GM23248 (cell line): ENCODE results near the gene ADAMTS3.

Source experiments
- EZH2 ChIP-seq: fragments of 200-600 bp; sonication (generic); IDR thresholded peaks from 2 replicates; pipeline ENCODE4 v1.6.1; 2018; ENCODE audit warnings: antibody characterized with exemption, mild to moderate bottlenecking; ENCODE audit not compliant: insufficient read depth, poor library complexity, severe bottlenecking
- EZH2phosphoT487 ChIP-seq: fragments of 200-600 bp; sonication (generic); IDR thresholded peaks from 2 replicates; pipeline ENCODE4 v1.6.1; 2018; ENCODE audit warnings: antibody characterized with exemption, moderate library complexity, mild to moderate bottlenecking, low read depth; ENCODE audit not compliant: insufficient read depth

DNA sequence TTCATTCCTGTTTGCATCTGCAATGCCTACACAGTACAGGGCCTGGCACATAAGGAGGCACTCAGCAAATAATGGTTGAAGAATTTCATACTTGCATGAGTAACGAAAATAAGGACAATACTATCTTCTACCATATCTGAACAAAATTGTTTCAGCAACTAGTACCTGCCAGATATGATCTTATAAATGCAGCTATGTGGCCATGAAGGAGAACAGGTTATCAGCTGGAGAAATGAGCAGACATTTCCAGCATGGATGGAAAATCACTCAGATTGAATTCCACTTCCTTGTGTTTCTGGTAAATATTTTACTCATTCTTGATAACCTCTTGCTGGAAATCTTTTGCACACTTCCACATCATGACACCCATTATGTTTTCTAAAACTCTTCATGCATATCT, 204.0 kb downstream of the ADAMTS3 start:
- TF ChIP-seq EZH2 (no peak), EZH2phosphoT487 (no peak)
